ENCODE data around the gene AP2B1. TPM values are rescaled to one million over a fixed set of nuclear protein-coding genes. Genes with fewer than 3 reads are reported as not detected.
A peak's percentile ranks its signal among the peaks of the same experiment; 100 is the strongest.

The AP2B1 gene
- total and polyA plus RNA-seq, 4 donors, result 8.7 to 55.6 (median 22.3) TPM

DNA sequence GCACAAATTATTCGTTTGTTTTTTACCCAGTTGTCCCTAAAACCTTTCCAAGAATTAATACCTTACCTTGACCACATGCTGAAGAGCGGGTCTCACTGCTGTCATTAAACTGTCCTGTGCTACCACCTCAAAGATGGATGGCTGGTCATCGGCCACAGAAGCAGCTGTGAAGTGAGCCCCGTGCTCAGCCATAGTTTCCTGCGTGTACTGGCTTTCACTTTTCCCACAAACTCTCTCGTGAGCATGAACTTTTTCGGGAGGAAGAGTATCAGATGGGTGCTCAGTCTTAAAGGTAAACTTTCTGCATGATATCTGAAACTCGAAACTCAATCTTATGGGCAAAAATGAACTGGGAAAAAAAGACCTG lies 9.3 kb upstream of the AP2B1 start:
- WGBS, result 5% methylated on average over 8 of the region's 8 CpGs
- no peaks in the 10 kb centered on the region for H3K9me3 ChIP-seq (ENCODE audit: control insufficient read depth in 4 of 4, low read length in 3 of 4)
- TF ChIP-seq, protein P1, sequence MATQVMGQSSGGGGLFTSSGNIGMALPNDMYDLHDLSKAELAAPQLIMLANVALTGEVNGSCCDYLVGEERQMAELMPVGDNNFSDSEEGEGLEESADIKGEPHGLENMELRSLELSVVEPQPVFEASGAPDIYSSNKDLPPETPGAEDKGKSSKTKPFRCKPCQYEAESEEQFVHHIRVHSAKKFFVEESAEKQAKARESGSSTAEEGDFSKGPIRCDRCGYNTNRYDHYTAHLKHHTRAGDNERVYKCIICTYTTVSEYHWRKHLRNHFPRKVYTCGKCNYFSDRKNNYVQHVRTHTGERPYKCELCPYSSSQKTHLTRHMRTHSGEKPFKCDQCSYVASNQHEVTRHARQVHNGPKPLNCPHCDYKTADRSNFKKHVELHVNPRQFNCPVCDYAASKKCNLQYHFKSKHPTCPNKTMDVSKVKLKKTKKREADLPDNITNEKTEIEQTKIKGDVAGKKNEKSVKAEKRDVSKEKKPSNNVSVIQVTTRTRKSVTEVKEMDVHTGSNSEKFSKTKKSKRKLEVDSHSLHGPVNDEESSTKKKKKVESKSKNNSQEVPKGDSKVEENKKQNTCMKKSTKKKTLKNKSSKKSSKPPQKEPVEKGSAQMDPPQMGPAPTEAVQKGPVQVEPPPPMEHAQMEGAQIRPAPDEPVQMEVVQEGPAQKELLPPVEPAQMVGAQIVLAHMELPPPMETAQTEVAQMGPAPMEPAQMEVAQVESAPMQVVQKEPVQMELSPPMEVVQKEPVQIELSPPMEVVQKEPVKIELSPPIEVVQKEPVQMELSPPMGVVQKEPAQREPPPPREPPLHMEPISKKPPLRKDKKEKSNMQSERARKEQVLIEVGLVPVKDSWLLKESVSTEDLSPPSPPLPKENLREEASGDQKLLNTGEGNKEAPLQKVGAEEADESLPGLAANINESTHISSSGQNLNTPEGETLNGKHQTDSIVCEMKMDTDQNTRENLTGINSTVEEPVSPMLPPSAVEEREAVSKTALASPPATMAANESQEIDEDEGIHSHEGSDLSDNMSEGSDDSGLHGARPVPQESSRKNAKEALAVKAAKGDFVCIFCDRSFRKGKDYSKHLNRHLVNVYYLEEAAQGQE (IDR thresholded peaks at IDR 0.05), result no peak
- TF ChIP-seq TAF1 (conservative IDR thresholded peaks at IDR 0.05), result no peak
- TF ChIP-seq FOXA1 (IDR thresholded peaks at IDR 0.05), result no peak
- no peak for TF ChIP-seq RAD21 (IDR thresholded peaks at IDR 0.05)
- TF ChIP-seq SP1 (IDR thresholded peaks at IDR 0.05), result no peak
- TF ChIP-seq NR2F2 (IDR thresholded peaks at IDR 0.05), result no peak
- no peak for TF ChIP-seq RXRA (IDR thresholded peaks at IDR 0.05)
- no peak for TF ChIP-seq HNF4G (IDR thresholded peaks at IDR 0.05)
- TF ChIP-seq, protein P2, sequence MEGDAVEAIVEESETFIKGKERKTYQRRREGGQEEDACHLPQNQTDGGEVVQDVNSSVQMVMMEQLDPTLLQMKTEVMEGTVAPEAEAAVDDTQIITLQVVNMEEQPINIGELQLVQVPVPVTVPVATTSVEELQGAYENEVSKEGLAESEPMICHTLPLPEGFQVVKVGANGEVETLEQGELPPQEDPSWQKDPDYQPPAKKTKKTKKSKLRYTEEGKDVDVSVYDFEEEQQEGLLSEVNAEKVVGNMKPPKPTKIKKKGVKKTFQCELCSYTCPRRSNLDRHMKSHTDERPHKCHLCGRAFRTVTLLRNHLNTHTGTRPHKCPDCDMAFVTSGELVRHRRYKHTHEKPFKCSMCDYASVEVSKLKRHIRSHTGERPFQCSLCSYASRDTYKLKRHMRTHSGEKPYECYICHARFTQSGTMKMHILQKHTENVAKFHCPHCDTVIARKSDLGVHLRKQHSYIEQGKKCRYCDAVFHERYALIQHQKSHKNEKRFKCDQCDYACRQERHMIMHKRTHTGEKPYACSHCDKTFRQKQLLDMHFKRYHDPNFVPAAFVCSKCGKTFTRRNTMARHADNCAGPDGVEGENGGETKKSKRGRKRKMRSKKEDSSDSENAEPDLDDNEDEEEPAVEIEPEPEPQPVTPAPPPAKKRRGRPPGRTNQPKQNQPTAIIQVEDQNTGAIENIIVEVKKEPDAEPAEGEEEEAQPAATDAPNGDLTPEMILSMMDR (IDR thresholded peaks at IDR 0.05; ENCODE audit: low read depth, low read length, missing input control), result no peak
- TF ChIP-seq HNF4A (conservative IDR thresholded peaks at IDR 0.05), result no peak
- TF ChIP-seq, protein P3, sequence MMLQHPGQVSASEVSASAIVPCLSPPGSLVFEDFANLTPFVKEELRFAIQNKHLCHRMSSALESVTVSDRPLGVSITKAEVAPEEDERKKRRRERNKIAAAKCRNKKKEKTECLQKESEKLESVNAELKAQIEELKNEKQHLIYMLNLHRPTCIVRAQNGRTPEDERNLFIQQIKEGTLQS (IDR thresholded peaks at IDR 0.05), result no peak
- TF ChIP-seq FOXA2 (IDR thresholded peaks at IDR 0.05), result no peak
- peak overlapping the region; percentile 55 to 90 (median 87) for H3K4me3 ChIP-seq (ENCODE audit: low read depth in 1 of 3, low read length in 3 of 3)
- peaks cover 0 to 19% (median 11%) of the 10 kb centered on the region in 4 donors for H3K4me1 ChIP-seq (ENCODE audit: control insufficient read depth in 4 of 4, insufficient read depth in 4 of 4, low read length in 3 of 4)
- no peak for DNase-seq (ENCODE audit: low spot score)
- peaks cover 0 to 8% (median 3%) of the 10 kb centered on the region in 4 donors for H3K36me3 ChIP-seq (ENCODE audit: control insufficient read depth in 4 of 4, insufficient read depth in 3 of 4, low read depth in 1 of 4, low read length in 3 of 4)
- H3K27me3 ChIP-seq (ENCODE audit: control insufficient read depth in 4 of 4, insufficient read depth in 4 of 4, low read length in 3 of 4), result no peaks in the 10 kb centered on the region
- H3K27ac ChIP-seq (ENCODE audit: low read depth in 1 of 2, low read length in 2 of 2), result peak overlapping the region; percentile 87 to 89
- H3K9ac ChIP-seq (ENCODE audit: low read depth in 1 of 2, low read length in 2 of 2), result peak overlapping the region; percentile 58 to 99

DNA sequence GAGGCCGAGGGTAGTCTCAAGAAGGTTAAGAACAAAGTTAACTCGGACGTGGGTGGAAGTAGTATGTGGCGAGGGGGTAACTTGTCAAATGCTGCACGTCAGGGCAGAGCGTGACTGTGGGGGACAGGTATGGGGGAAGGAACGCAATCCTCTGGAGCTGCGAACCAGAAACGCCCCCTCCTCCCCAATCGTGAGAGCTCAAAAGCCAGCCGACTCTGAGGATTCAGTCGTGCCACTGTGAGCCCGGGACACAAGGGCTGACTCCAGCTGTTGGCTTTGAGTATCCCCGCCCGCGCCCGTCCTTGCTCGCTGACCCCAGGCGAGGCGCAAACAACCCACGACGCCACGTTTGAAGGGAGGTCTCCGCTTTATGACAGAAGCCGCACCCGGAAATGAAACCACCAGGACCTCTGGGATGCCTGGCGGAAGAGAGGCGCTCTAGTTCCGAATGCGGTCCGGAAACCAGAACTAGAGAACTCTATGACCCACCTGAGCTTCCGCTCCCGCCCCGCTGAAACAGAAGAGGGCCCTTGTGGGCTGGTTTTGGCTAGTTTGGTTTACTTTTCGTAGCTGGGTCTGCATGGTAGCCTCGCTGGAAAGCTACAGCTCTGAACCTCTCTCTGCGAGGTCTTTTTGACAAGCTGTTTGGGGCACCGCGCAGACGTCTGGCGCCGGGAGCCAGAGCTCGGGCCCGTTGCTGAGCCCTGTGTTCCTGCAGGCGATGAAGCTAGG lies 8.8 kb upstream of the AP2B1 start, which contains the start of gene PEX12:
TSS of gene PEX12 (minus strand) at position 375 of the 732 bp plus-strand sequence. CDS start 550 bp downstream, outside the sequence.
- peak; percentile 84 for DNase-seq (ENCODE audit: low spot score)
- H3K4me1 ChIP-seq (ENCODE audit: control insufficient read depth in 4 of 4, insufficient read depth in 4 of 4, low read length in 3 of 4), result peaks cover 0 to 19% (median 11%) of the 10 kb centered on the region in 4 donors
- peaks cover 0 to 8% (median 3%) of the 10 kb centered on the region in 4 donors for H3K36me3 ChIP-seq (ENCODE audit: control insufficient read depth in 4 of 4, insufficient read depth in 3 of 4, low read depth in 1 of 4, low read length in 3 of 4)
- H3K4me3 ChIP-seq (ENCODE audit: low read depth in 1 of 3, low read length in 3 of 3), result peak within 1 kb of the TSS; percentile 55 to 90 (median 87)
- no peaks in the 10 kb centered on the region for H3K27me3 ChIP-seq (ENCODE audit: control insufficient read depth in 4 of 4, insufficient read depth in 4 of 4, low read length in 3 of 4)
- H3K9ac ChIP-seq (ENCODE audit: low read depth in 1 of 2, low read length in 2 of 2), result peak within 1 kb of the TSS; percentile 58 to 99
- H3K27ac ChIP-seq (ENCODE audit: low read depth in 1 of 2, low read length in 2 of 2), result peak within 1 kb of the TSS; percentile 87 to 89
- no peaks in the 10 kb centered on the region for H3K9me3 ChIP-seq (ENCODE audit: control insufficient read depth in 4 of 4, low read length in 3 of 4)
- WGBS, result under 1% methylated on average over 45 of the region's 45 CpGs
- TF ChIP-seq NR2F2 (IDR thresholded peaks at IDR 0.05) (peak; percentile 64), SP1 (IDR thresholded peaks at IDR 0.05) (peak; percentile 66), RAD21 (IDR thresholded peaks at IDR 0.05) (peak; percentile 33 to 44), HNF4A (conservative IDR thresholded peaks at IDR 0.05) (no peak), YY1 (IDR thresholded peaks at IDR 0.05) (peak; percentile 95), FOXA1 (IDR thresholded peaks at IDR 0.05) (no peak), RXRA (IDR thresholded peaks at IDR 0.05) (peak; percentile 56 to 69), JUND (IDR thresholded peaks at IDR 0.05) (peak in 1 of 2 donors; percentile 46), TAF1 (conservative IDR thresholded peaks at IDR 0.05) (peak; percentile 81), HNF4G (IDR thresholded peaks at IDR 0.05) (no peak), FOXA2 (IDR thresholded peaks at IDR 0.05) (peak; percentile 15), GABPA (IDR thresholded peaks at IDR 0.05 in 1 of 2, conservative IDR thresholded peaks at IDR 0.05 in 1 of 2) (peak; percentile 87 to 97)
- TF ChIP-seq, protein P2 (IDR thresholded peaks at IDR 0.05; ENCODE audit: low read depth, low read length, missing input control), result no peak
- TF ChIP-seq, protein P4, sequence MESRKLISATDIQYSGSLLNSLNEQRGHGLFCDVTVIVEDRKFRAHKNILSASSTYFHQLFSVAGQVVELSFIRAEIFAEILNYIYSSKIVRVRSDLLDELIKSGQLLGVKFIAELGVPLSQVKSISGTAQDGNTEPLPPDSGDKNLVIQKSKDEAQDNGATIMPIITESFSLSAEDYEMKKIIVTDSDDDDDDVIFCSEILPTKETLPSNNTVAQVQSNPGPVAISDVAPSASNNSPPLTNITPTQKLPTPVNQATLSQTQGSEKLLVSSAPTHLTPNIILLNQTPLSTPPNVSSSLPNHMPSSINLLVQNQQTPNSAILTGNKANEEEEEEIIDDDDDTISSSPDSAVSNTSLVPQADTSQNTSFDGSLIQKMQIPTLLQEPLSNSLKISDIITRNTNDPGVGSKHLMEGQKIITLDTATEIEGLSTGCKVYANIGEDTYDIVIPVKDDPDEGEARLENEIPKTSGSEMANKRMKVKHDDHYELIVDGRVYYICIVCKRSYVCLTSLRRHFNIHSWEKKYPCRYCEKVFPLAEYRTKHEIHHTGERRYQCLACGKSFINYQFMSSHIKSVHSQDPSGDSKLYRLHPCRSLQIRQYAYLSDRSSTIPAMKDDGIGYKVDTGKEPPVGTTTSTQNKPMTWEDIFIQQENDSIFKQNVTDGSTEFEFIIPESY (IDR thresholded peaks at IDR 0.05), result peak; percentile 47
- TF ChIP-seq, protein P5, sequence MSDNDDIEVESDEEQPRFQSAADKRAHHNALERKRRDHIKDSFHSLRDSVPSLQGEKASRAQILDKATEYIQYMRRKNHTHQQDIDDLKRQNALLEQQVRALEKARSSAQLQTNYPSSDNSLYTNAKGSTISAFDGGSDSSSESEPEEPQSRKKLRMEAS (IDR thresholded peaks at IDR 0.05), result peak; percentile 97

Measured in liver (tissue), 9 donors.